Measurements from ENCODE around the gene AUH.

Gene AUH

GRCh38 chr9:91164724-91165520, 196.8 kb downstream of the AUH start:
- peak; percentile 85 for DNase-seq (ENCODE audit: low read depth)

All from fibroblast of the conjunctiva (primary cell).